Large intestine (tissue), 3 donors: ENCODE data around the gene CRACDL. TPM values are rescaled to one million over a fixed set of nuclear protein-coding genes. Genes with fewer than 3 reads are reported as not detected.

Source experiments
- DNase-seq, 2 donors: peaks; one replicate each; pipeline versions ENCODE4 v3.0.0 to v3.0.0-alpha.2; 2013
- H3K27ac ChIP-seq: one replicate; pipeline ENCODE4 v1.5.1; 2013; ENCODE audit warnings: low read length
- H3K27me3 ChIP-seq: 2 replicates; pipeline ENCODE4 v1.6.1; 2013; ENCODE audit warnings: low read length; ENCODE audit not compliant: control insufficient read depth, insufficient read depth
- H3K36me3 ChIP-seq: 2 replicates; pipeline ENCODE4 v1.6.1; 2013; ENCODE audit warnings: low read length; ENCODE audit not compliant: control insufficient read depth, insufficient read depth
- H3K4me1 ChIP-seq: one replicate; pipeline ENCODE4 v1.6.1; 2013; ENCODE audit warnings: low read length; ENCODE audit not compliant: control insufficient read depth, insufficient read depth
- H3K4me3 ChIP-seq: one replicate; pipeline ENCODE4 v1.5.1; 2013; ENCODE audit warnings: low read length
- H3K9me3 ChIP-seq: one replicate; pipeline ENCODE4 v1.6.1; 2013; ENCODE audit warnings: mild to moderate bottlenecking, low read depth, low read length, moderate library complexity; ENCODE audit not compliant: control insufficient read depth
- WGBS: methylation state at CpG from one replicate; pipeline ENCODE4 v1.1.5; 2013; ENCODE audit warnings: low lambda C conversion rate; ENCODE audit not compliant: insufficient coverage; 5-methylcytosine and 5-hydroxymethylcytosine counted together
- polyA plus RNA-seq: library from polyadenylated mRNA; unstranded; fragments of 120-200 nt; gene quantifications from one replicate; pipeline ENCODE4 v1.2.1, GENCODE V29; 2013

Gene CRACDL
- polyA plus RNA-seq, 1 donor: 3.0 TPM

DNA sequence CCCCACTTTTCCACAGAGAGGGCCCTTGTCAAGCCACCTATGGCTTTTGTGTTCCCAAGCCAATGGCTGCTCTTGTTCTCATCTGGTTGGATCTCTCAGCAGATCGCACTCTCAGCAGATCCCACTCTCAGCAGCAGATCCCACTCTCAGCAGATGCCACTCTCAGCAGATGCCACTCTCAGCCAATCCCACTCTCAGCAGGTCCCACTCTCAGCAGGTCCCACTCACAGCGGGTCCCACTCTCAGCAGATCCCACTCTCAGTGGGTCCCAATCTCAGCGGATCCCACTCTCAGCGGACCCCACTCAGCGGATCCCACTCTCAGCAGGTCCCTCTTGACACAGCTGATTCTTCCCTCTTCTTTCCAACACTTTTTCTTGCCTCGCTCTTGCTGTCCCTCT is 145.8 kb downstream of the CRACDL start:
- DNase-seq: no peak
- no peaks in the 10 kb centered on the region for H3K9me3 ChIP-seq
- H3K36me3 ChIP-seq: peaks cover 4% of the 10 kb centered on the region
- no peaks in the 10 kb centered on the region for H3K27me3 ChIP-seq
- H3K27ac ChIP-seq: no peak overlapping the region
- H3K4me3 ChIP-seq: no peak overlapping the region
- 100% methylated on average over 2 of the region's 6 CpGs for WGBS
- H3K4me1 ChIP-seq: peaks cover 1% of the 10 kb centered on the region

DNA sequence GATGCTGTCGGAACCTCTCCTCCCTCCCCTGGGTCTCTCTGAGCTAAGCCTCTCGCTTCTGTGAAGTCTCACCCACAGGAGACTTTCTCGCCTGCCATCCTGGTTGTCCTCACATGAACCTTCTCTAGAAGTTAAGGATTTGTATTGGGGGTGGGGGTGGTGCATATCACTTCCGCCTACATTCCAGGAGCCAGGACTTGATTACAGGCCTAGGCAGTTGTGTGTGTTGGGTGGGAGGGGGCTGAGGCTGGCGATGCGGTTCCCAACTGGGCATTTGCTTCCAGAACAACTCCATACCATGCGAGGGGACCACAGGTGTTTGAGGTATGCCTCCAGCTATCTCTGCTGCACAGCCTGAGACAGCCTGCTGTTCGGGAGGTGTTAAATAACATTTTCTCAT is 148.3 kb downstream of the CRACDL start:
- WGBS: no CpG with 5 or more reads among the region's 8 CpGs
- no peak for DNase-seq
- no peaks in the 10 kb centered on the region for H3K4me1 ChIP-seq
- H3K36me3 ChIP-seq: peaks cover 2% of the 10 kb centered on the region
- H3K4me3 ChIP-seq: no peak overlapping the region
- no peak overlapping the region for H3K27ac ChIP-seq
- H3K9me3 ChIP-seq: no peaks in the 10 kb centered on the region
- H3K27me3 ChIP-seq: no peaks in the 10 kb centered on the region

DNA sequence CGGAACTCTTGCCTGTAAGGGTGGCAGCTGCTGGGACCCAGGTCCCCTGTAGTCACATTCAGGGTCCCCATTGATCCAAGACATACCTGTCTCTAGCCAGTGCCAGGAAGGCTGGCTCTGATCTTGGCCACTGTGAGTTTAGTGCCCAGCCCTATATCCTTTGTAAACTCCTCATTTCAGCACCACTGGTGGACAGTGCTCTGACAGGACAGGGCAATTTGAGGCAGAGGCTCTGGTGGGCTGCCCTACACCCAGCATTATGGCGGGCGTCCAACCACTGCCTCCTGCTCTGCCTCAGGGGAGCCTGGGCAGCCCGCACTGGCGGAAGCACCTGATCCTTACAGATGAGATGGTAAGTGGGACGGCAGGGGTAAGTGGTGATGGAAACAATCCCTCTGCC is 149.8 kb downstream of the CRACDL start:
- peaks cover 8% of the 10 kb centered on the region for H3K9me3 ChIP-seq
- DNase-seq: no peak
- H3K36me3 ChIP-seq: no peaks in the 10 kb centered on the region
- no peaks in the 10 kb centered on the region for H3K4me1 ChIP-seq
- H3K27ac ChIP-seq: no peak overlapping the region
- WGBS: 100% methylated on average over 1 of the region's 6 CpGs
- no peaks in the 10 kb centered on the region for H3K27me3 ChIP-seq
- no peak overlapping the region for H3K4me3 ChIP-seq

DNA sequence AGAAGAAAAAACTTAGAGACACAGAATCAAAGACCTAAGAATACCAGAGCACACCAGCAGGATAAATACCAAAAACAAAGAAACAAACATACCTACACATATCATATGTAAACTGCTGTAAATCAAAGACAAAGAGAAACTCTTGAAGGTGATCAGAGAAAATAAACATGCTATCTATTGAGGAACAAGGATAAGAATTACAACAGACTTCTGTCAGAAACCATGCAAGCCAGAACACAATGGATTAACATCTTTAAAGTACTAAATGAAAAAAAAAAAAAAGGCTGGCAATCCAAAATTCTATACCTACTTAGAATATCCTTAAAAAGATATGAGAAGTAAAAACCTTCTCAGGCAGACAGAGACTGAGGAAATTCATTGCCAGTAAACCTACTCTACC is 153.5 kb downstream of the CRACDL start:
- no peak for DNase-seq
- Histone ChIP-seq H3K4me1 (no peaks in the 10 kb centered on the region), H3K9me3 (peaks cover 8% of the 10 kb centered on the region), H3K27me3 (no peaks in the 10 kb centered on the region), H3K4me3 (no peak overlapping the region), H3K36me3 (no peaks in the 10 kb centered on the region), H3K27ac (no peak overlapping the region)

DNA sequence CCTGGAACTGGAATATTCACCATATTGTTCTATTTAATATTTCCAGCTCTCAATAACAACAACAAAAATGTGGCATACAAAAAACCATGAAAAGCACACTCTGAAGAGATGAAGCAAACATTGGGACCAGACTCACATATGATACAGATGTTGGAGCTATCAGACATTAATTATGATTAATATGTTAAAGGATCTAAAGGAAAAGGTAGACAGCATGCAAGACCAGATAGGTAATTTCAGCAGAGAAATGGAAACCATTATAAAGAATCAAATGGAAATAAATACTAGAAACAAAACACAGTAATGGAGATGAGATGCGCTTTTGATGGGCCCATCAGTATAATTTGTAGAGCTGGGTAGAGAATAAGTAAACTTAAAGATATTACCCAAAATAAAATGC is 154.2 kb downstream of the CRACDL start:
- no peaks in the 10 kb centered on the region for H3K4me1 ChIP-seq
- H3K27ac ChIP-seq: no peak overlapping the region
- peaks cover 8% of the 10 kb centered on the region for H3K9me3 ChIP-seq
- DNase-seq: no peak
- H3K36me3 ChIP-seq: no peaks in the 10 kb centered on the region
- H3K27me3 ChIP-seq: no peaks in the 10 kb centered on the region
- 100% methylated on average over 1 of the region's 1 CpG for WGBS
- H3K4me3 ChIP-seq: no peak overlapping the region

DNA sequence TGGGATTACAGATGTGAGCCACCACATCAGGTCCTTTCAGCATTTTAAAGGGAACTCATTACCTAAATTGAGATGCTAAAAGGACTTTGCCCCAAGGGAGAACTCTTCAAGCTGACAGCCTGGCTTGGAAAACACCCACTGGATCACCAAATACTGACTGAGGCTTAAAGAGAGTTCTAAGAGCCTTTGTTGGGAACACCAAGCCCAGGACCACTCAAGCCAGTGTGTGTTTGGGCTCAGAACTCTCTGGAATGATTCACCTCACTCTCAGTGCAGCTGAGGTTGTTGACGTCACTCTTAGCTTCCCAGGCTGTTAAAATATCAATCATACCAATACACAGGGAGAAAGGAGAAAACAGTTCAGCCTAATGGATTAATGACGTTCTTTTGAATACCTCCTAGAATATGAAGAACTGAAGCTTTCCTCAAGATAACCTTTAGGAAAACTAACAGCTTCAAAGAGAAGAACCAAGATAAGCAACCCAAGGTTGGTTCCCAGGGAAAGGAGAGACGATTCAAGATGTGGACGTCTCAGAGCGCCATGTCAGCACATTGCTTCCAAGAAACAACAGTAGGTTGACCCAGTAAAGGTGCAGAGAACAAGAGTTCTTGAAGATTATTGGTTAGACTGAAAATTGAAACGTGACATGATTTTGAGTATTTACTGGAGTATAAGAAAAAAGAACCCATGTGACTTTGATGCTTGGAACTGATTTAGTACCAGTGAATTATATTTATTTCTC is 157.1 kb downstream of the CRACDL start:
- no peak overlapping the region for H3K4me3 ChIP-seq
- H3K27me3 ChIP-seq: no peaks in the 10 kb centered on the region
- DNase-seq: no peak
- H3K27ac ChIP-seq: no peak overlapping the region
- no peaks in the 10 kb centered on the region for H3K36me3 ChIP-seq
- no peaks in the 10 kb centered on the region for H3K4me1 ChIP-seq
- 80% methylated on average over 2 of the region's 6 CpGs for WGBS
- peaks cover 8% of the 10 kb centered on the region for H3K9me3 ChIP-seq

DNA sequence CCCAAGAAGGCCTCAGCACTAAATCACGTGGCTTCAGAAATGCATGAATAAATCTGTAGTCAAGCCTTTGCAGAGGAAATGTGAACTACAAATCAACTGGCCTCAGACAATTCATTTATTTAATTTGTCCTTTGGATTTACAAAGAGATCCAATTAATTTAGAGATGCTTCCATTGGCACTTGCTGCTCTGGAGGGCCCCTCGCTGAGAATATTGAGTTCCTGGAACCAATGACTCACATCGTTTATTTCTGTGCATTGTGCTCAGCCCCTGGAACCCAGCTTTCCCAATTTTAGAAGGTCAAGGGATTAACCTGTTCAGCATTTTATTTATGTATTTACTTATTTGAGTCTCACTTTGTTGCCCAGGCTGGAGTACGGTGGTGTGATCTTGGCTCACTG is 157.9 kb downstream of the CRACDL start:
- WGBS: 50% methylated on average over 1 of the region's 4 CpGs
- no peaks in the 10 kb centered on the region for H3K4me1 ChIP-seq
- no peaks in the 10 kb centered on the region for H3K27me3 ChIP-seq
- H3K27ac ChIP-seq: no peak overlapping the region
- H3K36me3 ChIP-seq: no peaks in the 10 kb centered on the region
- DNase-seq: no peak
- no peak overlapping the region for H3K4me3 ChIP-seq
- peaks cover 8% of the 10 kb centered on the region for H3K9me3 ChIP-seq

DNA sequence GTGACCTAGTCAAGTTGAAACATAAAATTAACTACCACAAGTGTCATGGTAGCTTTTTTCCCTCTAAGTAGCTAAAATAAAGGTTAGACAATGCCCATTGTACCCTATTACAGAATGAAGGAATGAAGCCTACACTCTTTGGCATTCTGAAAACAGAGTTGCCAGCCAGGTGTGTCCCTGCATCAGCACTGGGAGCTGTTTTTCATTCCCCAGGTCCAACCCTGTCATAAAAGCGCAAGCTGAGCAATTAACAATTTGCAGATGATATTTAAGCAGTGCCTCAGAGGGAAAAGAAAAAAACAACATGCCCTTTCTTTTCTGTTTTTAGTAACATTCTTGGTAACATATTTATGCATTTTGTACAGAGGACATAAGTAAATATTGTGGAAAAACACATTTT is 158.3 kb downstream of the CRACDL start:
- no CpG with 5 or more reads among the region's 1 CpG for WGBS
- Histone ChIP-seq H3K27me3 (no peaks in the 10 kb centered on the region), H3K27ac (no peak overlapping the region), H3K4me3 (no peak overlapping the region), H3K4me1 (no peaks in the 10 kb centered on the region), H3K36me3 (no peaks in the 10 kb centered on the region), H3K9me3 (peaks cover 8% of the 10 kb centered on the region)
- DNase-seq: no peak

DNA sequence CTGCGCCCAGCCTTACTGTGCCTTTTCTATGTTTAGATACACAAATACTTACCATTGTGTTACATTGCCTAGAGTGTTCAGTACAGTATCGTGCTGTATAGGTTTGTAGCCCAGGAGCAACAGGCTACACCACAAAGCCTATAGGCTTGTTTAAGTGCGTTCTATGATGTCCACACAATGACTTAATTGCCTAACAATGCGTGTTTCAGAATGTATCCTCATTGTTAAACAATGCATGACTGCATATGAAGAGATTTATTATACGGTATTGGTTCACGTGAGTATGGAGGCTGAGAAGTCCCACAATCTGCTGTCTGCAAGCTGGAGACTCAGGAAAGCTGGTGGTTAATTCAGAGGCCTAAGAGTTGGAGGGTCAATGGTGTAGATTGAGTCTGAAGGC is 158.9 kb downstream of the CRACDL start:
- Histone ChIP-seq H3K9me3 (peaks cover 2% of the 10 kb centered on the region), H3K4me3 (no peak overlapping the region), H3K27ac (no peak overlapping the region), H3K27me3 (no peaks in the 10 kb centered on the region), H3K4me1 (no peaks in the 10 kb centered on the region), H3K36me3 (no peaks in the 10 kb centered on the region)
- WGBS: no CpG with 5 or more reads among the region's 6 CpGs
- no peak for DNase-seq

DNA sequence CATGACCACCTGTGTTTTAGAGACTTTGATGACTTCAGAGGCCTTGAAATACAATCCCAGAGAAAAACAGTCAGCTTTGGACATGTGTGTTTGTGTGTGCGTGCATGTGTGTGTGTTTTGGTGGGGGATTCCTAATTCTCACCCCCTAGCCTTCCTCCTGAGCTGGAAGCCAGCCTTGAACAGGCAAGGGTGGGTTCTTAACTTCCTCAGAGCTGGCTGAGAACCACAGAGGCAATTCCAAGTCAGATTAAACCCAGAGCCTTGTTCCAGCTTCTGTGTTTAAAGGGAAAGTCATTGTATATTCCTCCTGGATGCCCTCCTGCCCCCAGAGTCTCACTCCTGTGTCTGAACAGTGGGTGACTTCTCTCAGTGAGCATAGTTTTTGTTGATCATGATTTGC is 159.9 kb downstream of the CRACDL start:
- H3K27me3 ChIP-seq: no peaks in the 10 kb centered on the region
- H3K4me1 ChIP-seq: no peaks in the 10 kb centered on the region
- H3K4me3 ChIP-seq: no peak overlapping the region
- H3K9me3 ChIP-seq: no peaks in the 10 kb centered on the region
- H3K36me3 ChIP-seq: no peaks in the 10 kb centered on the region
- WGBS: no CpG with 5 or more reads among the region's 1 CpG
- DNase-seq: no peak
- no peak overlapping the region for H3K27ac ChIP-seq
